Smooth muscle cell (in vitro differentiated cells): ENCODE data around the gene TAS2R3. TPM values are rescaled to one million over a fixed set of nuclear protein-coding genes. Genes with fewer than 3 reads are reported as not detected.

Source experiments
- DNase-seq: peaks from one replicate; lab custom pipeline; 2025; ENCODE audit not compliant: unreplicated experiment; lab: John Stamatoyannopoulos, UW
- H2AFZ ChIP-seq: fragments of 200-600 bp; sonication (generic); 2 replicates; pipeline ENCODE4 v1.6.0; 2016; ENCODE audit warnings: antibody characterized with exemption, low read depth, mild to moderate bottlenecking
- H3F3A ChIP-seq: fragments of 200-600 bp; sonication (generic); 2 replicates; pipeline ENCODE4 v1.6.0; 2017; ENCODE audit warnings: antibody characterized with exemption, low read depth
- H3K27ac ChIP-seq: fragments of 200-600 bp; sonication (generic); 2 replicates; pipeline ENCODE4 v1.5.1; 2016; ENCODE audit warnings: low read depth, mild to moderate bottlenecking
- H3K27me3 ChIP-seq: fragments of 200-600 bp; sonication (generic); 2 replicates; pipeline ENCODE4 v1.6.1; 2016; ENCODE audit warnings: low read depth, mild to moderate bottlenecking
- H3K36me3 ChIP-seq: fragments of 200-600 bp; sonication (generic); 2 replicates; pipeline ENCODE4 v1.5.1; 2016; ENCODE audit warnings: low read depth
- H3K4me1 ChIP-seq: fragments of 200-600 bp; sonication (generic); 2 replicates; pipeline ENCODE4 v1.5.1; 2016; ENCODE audit warnings: low read depth
- H3K4me2 ChIP-seq: fragments of 200-600 bp; sonication (generic); 2 replicates; pipeline ENCODE4 v1.6.0; 2016; ENCODE audit warnings: mild to moderate bottlenecking
- H3K4me3 ChIP-seq: fragments of 200-600 bp; sonication (generic); 2 replicates; pipeline ENCODE4 v1.5.1; 2016; ENCODE audit warnings: mild to moderate bottlenecking
- H3K79me2 ChIP-seq: fragments of 200-600 bp; sonication (generic); 2 replicates; pipeline ENCODE4 v1.6.0; 2016; ENCODE audit warnings: low read depth, mild to moderate bottlenecking
- H3K9ac ChIP-seq: fragments of 200-600 bp; sonication (generic); 2 replicates; pipeline ENCODE4 v1.6.0; 2016; ENCODE audit warnings: low read depth
- H3K9me3 ChIP-seq: fragments of 200-600 bp; sonication (generic); replicated peaks from 2 replicates; pipeline ENCODE4 v1.5.1; 2016; ENCODE audit warnings: low read depth
- H4K20me1 ChIP-seq: fragments of 200-600 bp; sonication (generic); 2 replicates; pipeline ENCODE4 v1.6.0; 2016; ENCODE audit warnings: low read depth
- CTCF ChIP-seq: fragments of 200-600 bp; sonication (generic); IDR thresholded peaks from 2 replicates; pipeline ENCODE4 v1.5.1; 2017; ENCODE audit warnings: borderline replicate concordance, mild to moderate bottlenecking, antibody characterized with exemption; ENCODE audit not compliant: insufficient read depth, poor library complexity, severe bottlenecking
- WGBS: methylation state at CpG from one replicate; pipeline ENCODE4 v1.1.7; 2016; ENCODE audit warnings: low lambda C conversion rate; 5-methylcytosine and 5-hydroxymethylcytosine counted together
- polyA plus RNA-seq: library from polyadenylated mRNA; unstranded; fragments of >200 nt; fragmentation: Nextera tagmentation; extraction: Ambion mirVana; gene quantifications from 2 replicates; pipeline ENCODE4 v1.2.1, GENCODE V29; 2016
- small RNA-seq: library from RNA; depleted of rRNA; stranded (forward); fragments of <200 nt; gene quantifications from one replicate; pipeline ENCODE3, GENCODE V24; 2014
- total RNA-seq: library from RNA; depleted of rRNA; stranded (reverse); fragments of >200 nt; gene quantifications from 2 replicates; pipeline ENCODE4 v1.2.3, GENCODE V29; 2014

Gene TAS2R3
- total and polyA plus RNA-seq, 2 experiments from 2014 or later, result 0.54 TPM; not detected in 1

DNA sequence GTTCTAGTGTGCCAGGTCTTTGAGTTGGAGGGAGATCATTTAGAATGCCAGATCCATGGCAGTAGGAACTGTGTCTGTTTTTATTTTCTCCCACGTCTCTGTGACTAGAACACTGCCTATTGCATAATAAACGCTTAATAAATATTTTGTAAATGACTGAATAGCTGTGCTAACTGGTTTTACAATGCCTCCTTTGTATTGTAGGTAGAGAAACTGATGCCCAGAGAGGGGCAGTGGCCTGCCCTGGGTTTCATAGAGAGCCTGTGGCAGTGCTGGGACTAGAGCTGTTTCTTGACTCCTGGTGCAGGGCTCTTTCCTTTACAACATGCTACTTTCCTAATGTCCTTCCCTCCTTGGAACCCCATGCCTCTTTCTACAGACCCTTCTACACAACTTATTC, 28.6 kb downstream of the TAS2R3 start:
- no peaks in the 10 kb centered on the region for H3K36me3 ChIP-seq
- DNase-seq, result no peak
- H3K4me3 ChIP-seq, result no peak overlapping the region
- H4K20me1 ChIP-seq, result no peaks in the 10 kb centered on the region
- no peaks in the 10 kb centered on the region for H3K79me2 ChIP-seq
- no peak overlapping the region for H3K27ac ChIP-seq
- no peaks in the 10 kb centered on the region for H3K4me1 ChIP-seq
- no peaks in the 10 kb centered on the region for H3K27me3 ChIP-seq
- no peaks in the 10 kb centered on the region for H3F3A ChIP-seq
- H3K4me2 ChIP-seq, result no peak overlapping the region
- 84% methylated on average over 2 of the region's 2 CpGs for WGBS
- H3K9ac ChIP-seq, result no peak overlapping the region
- no peak overlapping the region for H2AFZ ChIP-seq
- TF ChIP-seq CTCF, result no peak
- H3K9me3 ChIP-seq, result no peaks in the 10 kb centered on the region

Small RNA genes within 50 kb of the gene (small RNA-seq; reads per million reads assigned to genes)
- not detected for gene RNU1-82P

Other genes starting within 250 kb of the TAS2R3 start
- 32.4 and 38.5 TPM in 2 replicates for gene AGK, start 212.7 kb upstream of the TAS2R3 start, total RNA-seq
- 19.7 and 22.3 TPM in 2 replicates for gene AGK, start 212.7 kb upstream of the TAS2R3 start, polyA plus RNA-seq
- 9.3 and 10.3 TPM in 2 replicates for gene DENND11, start 61.9 kb upstream of the TAS2R3 start, total RNA-seq
- 3.2 and 3.7 TPM in 2 replicates for gene DENND11, start 61.9 kb upstream of the TAS2R3 start, polyA plus RNA-seq
- not detected in 2 replicates for gene WEE2, start 55.7 kb upstream of the TAS2R3 start, total RNA-seq
- gene WEE2, start 55.7 kb upstream of the TAS2R3 start, polyA plus RNA-seq, result not detected in 2 replicates
- gene SSBP1, start 25.7 kb upstream of the TAS2R3 start, total RNA-seq, result 178 and 255 TPM in 2 replicates
- 202 and 225 TPM in 2 replicates for gene SSBP1, start 25.7 kb upstream of the TAS2R3 start, polyA plus RNA-seq
- 1.1 and 1.3 TPM in 2 replicates for gene TAS2R4, start 12.6 kb downstream of the TAS2R3 start, total RNA-seq
- 0.52 TPM in 1 of 2 replicates, not detected in the other for gene TAS2R4, start 12.6 kb downstream of the TAS2R3 start, polyA plus RNA-seq
- 0.36 and 3.1 TPM in 2 replicates for gene TAS2R5, start 26.1 kb downstream of the TAS2R3 start, total RNA-seq
- not detected in 2 replicates for gene TAS2R5, start 26.1 kb downstream of the TAS2R3 start, polyA plus RNA-seq
- not detected in 2 replicates for gene PRSS37, start 77.4 kb downstream of the TAS2R3 start, total RNA-seq
- not detected in 2 replicates for gene PRSS37, start 77.4 kb downstream of the TAS2R3 start, polyA plus RNA-seq
- 0.27 TPM in 1 of 2 replicates, not detected in the other for gene OR9A4, start 152.3 kb downstream of the TAS2R3 start, total RNA-seq
- gene OR9A4, start 152.3 kb downstream of the TAS2R3 start, polyA plus RNA-seq, result not detected in 2 replicates
- not detected in 2 replicates for gene CLEC5A, start 182.9 kb downstream of the TAS2R3 start, total RNA-seq
- not detected in 2 replicates for gene CLEC5A, start 182.9 kb downstream of the TAS2R3 start, polyA plus RNA-seq
- gene TAS2R38, start 209.7 kb downstream of the TAS2R3 start, total RNA-seq, result not detected in 2 replicates
- not detected in 2 replicates for gene TAS2R38, start 209.7 kb downstream of the TAS2R3 start, polyA plus RNA-seq
- 0.13 and 0.63 TPM in 2 replicates for gene MGAM, start 231.8 kb downstream of the TAS2R3 start, total RNA-seq
- 0.03 TPM in 1 of 2 replicates, not detected in the other for gene MGAM, start 231.8 kb downstream of the TAS2R3 start, polyA plus RNA-seq